ENCODE results near the gene SPTBN1. TPM values are rescaled to one million over a fixed set of nuclear protein-coding genes. Genes with fewer than 3 reads are reported as not detected.

The SPTBN1 gene
- polyA plus RNA-seq, 1 experiment = 56.6 TPM

GRCh38 chr2:54664238-54664786 lies 208.2 kb downstream of the SPTBN1 start:
- H3K9me3 ChIP-seq (ENCODE audit: control insufficient read depth, insufficient read depth, low read length) = no peaks in the 10 kb centered on the region
- no peaks in the 10 kb centered on the region for H3K27me3 ChIP-seq (ENCODE audit: control insufficient read depth, insufficient read depth, low read length)
- TF ChIP-seq, protein P1, sequence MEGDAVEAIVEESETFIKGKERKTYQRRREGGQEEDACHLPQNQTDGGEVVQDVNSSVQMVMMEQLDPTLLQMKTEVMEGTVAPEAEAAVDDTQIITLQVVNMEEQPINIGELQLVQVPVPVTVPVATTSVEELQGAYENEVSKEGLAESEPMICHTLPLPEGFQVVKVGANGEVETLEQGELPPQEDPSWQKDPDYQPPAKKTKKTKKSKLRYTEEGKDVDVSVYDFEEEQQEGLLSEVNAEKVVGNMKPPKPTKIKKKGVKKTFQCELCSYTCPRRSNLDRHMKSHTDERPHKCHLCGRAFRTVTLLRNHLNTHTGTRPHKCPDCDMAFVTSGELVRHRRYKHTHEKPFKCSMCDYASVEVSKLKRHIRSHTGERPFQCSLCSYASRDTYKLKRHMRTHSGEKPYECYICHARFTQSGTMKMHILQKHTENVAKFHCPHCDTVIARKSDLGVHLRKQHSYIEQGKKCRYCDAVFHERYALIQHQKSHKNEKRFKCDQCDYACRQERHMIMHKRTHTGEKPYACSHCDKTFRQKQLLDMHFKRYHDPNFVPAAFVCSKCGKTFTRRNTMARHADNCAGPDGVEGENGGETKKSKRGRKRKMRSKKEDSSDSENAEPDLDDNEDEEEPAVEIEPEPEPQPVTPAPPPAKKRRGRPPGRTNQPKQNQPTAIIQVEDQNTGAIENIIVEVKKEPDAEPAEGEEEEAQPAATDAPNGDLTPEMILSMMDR (IDR thresholded peaks at IDR 0.05; ENCODE audit: low read depth, low read length) = no peak
- H3K4me3 ChIP-seq (ENCODE audit: low read depth, low read length) = no peak overlapping the region
- CTCF ChIA-PET = interaction anchor here (2.8 to 3.0 kb wide), 2 partner anchors 8 to 40 kb away, joined by 24 to 27 read pairs; no protein-coding TSS in a partner anchor
- no peak overlapping the region for H3K27ac ChIP-seq (ENCODE audit: low read depth, low read length)
- POLR2A ChIA-PET = no interaction called here
- DNase-seq (ENCODE audit: low read depth, low spot score) = no peak

GRCh38 chr2:54665436-54665856 lies 209.3 kb downstream of the SPTBN1 start:
- H3K27me3 ChIP-seq (ENCODE audit: control insufficient read depth, insufficient read depth, low read length) = no peaks in the 10 kb centered on the region

GRCh38 chr2:54666131-54666633 lies 210.1 kb downstream of the SPTBN1 start:
- Histone ChIP-seq H3K27me3 (ENCODE audit: control insufficient read depth, insufficient read depth, low read length) (no peaks in the 10 kb centered on the region), H3K4me3 (ENCODE audit: low read depth, low read length) (no peak overlapping the region), H3K27ac (ENCODE audit: low read depth, low read length) (no peak overlapping the region), H3K9me3 (ENCODE audit: control insufficient read depth, insufficient read depth, low read length) (no peaks in the 10 kb centered on the region)
- TF ChIP-seq, protein P1 (IDR thresholded peaks at IDR 0.05; ENCODE audit: low read depth, low read length) = no peak
- DNase-seq (ENCODE audit: low read depth, low spot score) = no peak
- POLR2A ChIA-PET = interaction anchor here (0.6 to 1.5 kb wide), 6 partner anchors 11 to 695 kb away, joined by 3 to 4 read pairs (median 3); partner anchors contain the start of gene PSME4
- CTCF ChIA-PET = interaction anchor here (0.6 to 3.0 kb wide), 19 partner anchors 10 to 588 kb away, joined by 3 to 27 read pairs (median 4); no protein-coding TSS in a partner anchor

More at GRCh38 chr2:54665436-54665856, 209.3 kb downstream of the SPTBN1 start:
- no peak overlapping the region for H3K27ac ChIP-seq (ENCODE audit: low read depth, low read length)
- TF ChIP-seq, protein P1 (IDR thresholded peaks at IDR 0.05; ENCODE audit: low read depth, low read length) = peak; percentile 55; the same call in 1 of the 2 replicates
- H3K4me3 ChIP-seq (ENCODE audit: low read depth, low read length) = no peak overlapping the region
- H3K9me3 ChIP-seq (ENCODE audit: control insufficient read depth, insufficient read depth, low read length) = no peaks in the 10 kb centered on the region
- ChIA-PET CTCF (interaction anchor here (0.5 to 3.0 kb wide), 18 partner anchors 9 to 558 kb away, joined by 3 to 27 read pairs (median 4); no protein-coding TSS in a partner anchor), POLR2A (interaction anchor here (1.0 kb wide), 1 partner anchor 11 kb away, joined by 3 read pairs; no protein-coding TSS in a partner anchor)
- DNase-seq (ENCODE audit: low read depth, low spot score) = no peak

GRCh38 chr2:54666634-54667265 lies 210.6 kb downstream of the SPTBN1 start:
- H3K4me3 ChIP-seq (ENCODE audit: low read depth, low read length) = no peak overlapping the region
- no peak overlapping the region for H3K27ac ChIP-seq (ENCODE audit: low read depth, low read length)
- no peaks in the 10 kb centered on the region for H3K27me3 ChIP-seq (ENCODE audit: control insufficient read depth, insufficient read depth, low read length)
- ChIA-PET POLR2A (interaction anchor here (0.6 to 1.5 kb wide), 6 partner anchors 12 to 695 kb away, joined by 3 to 4 read pairs (median 3); partner anchors contain the start of gene PSME4), CTCF (interaction anchor here (1.0 to 3.0 kb wide), 12 partner anchors 10 to 490 kb away, joined by 3 to 27 read pairs (median 4); no protein-coding TSS in a partner anchor)
- TF ChIP-seq, protein P1 (IDR thresholded peaks at IDR 0.05; ENCODE audit: low read depth, low read length) = no peak
- no peaks in the 10 kb centered on the region for H3K9me3 ChIP-seq (ENCODE audit: control insufficient read depth, insufficient read depth, low read length)
- DNase-seq (ENCODE audit: low read depth, low spot score) = no peak
